Measurements from ENCODE around the gene AKT3.

- TF ChIP-seq CTCF (IDR thresholded peaks at IDR 0.05): no peak
- no peak for TF ChIP-seq POLR2A (IDR thresholded peaks at IDR 0.05)
- TF ChIP-seq POLR2AphosphoS5 (IDR thresholded peaks at IDR 0.05): no peak
These were observed 18.6 kb downstream of the AKT3 start for GRCh38 chr1:243831463-243831862.

Measured in sigmoid colon (tissue), 4 donors.